HG02588 (cell line): ENCODE data around the gene FLYWCH1.

Experiments used
- ATAC-seq: cut with Tn5 transposase; IDR thresholded peaks from one replicate; pipeline ENCODE4 v1.9.1; 2021; ENCODE audit warnings: mild to moderate bottlenecking, moderate library complexity; ENCODE audit not compliant: unreplicated experiment

FLYWCH1 gene

DNA sequence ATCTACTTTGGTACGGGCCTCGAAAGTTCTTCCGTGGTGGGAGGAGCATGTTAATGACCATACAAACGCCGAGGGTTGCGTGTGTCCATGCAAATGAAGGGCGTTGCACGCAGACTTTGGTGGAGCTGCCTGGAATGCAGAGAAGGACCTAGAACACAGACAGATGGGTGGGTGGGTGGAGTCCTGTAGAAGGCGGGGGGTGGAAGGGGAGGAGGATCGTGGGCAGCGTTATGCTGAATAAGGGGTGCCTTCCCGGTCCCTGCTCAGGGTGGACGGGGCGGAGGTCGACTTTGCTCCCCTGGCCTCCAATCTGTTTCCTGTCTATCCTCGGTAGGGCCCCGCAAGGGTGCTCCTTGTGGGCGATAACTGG is 56.6 kb downstream of the FLYWCH1 start:
- no peak for ATAC-seq

DNA sequence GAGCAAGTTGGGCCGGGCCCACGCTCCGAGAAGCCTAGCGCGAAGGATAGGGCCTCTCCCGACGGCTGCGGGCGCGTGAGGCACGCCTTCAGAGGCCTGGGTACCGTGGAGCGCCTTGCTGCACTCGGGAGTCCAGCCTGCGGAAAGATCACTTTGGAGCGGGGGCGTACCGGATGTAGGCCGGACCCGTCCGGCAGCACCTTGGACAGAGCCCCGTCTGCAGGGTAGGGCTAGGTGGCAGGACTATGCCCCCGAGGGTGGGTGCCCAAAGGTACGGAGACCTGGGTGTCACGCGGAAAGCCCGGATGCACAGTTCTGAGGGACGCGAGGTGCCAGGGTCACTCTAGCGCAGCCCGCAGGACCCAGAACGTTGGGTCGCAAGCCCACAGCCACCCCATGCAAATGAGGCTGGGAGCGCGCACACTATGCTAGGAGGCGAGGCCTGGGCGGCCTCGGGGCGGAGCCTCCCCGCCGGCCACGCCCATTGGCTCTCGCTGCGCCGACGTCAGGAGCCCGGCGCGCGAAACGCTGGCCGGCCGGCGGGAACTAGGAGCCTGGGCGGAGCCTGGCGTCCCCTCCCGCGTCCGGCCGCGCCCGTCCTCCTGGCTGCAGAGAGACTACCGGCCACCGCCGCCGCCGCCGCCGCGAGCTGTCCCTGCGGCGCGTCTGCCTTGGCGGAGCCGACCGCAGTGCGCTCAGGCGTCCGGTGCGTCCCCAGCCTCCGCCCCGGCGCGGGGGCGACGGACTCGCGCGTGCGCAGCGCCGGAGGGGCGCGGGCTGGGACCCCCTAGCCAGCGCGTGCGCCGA is 57.2 kb downstream of the FLYWCH1 start, which contains the start of gene PAQR4:
PAQR4 (plus strand) TSS at position 611 of the 807 bp plus-strand sequence. CDS start 327 bp downstream, outside the sequence.
- ATAC-seq, result peak; percentile 66

DNA sequence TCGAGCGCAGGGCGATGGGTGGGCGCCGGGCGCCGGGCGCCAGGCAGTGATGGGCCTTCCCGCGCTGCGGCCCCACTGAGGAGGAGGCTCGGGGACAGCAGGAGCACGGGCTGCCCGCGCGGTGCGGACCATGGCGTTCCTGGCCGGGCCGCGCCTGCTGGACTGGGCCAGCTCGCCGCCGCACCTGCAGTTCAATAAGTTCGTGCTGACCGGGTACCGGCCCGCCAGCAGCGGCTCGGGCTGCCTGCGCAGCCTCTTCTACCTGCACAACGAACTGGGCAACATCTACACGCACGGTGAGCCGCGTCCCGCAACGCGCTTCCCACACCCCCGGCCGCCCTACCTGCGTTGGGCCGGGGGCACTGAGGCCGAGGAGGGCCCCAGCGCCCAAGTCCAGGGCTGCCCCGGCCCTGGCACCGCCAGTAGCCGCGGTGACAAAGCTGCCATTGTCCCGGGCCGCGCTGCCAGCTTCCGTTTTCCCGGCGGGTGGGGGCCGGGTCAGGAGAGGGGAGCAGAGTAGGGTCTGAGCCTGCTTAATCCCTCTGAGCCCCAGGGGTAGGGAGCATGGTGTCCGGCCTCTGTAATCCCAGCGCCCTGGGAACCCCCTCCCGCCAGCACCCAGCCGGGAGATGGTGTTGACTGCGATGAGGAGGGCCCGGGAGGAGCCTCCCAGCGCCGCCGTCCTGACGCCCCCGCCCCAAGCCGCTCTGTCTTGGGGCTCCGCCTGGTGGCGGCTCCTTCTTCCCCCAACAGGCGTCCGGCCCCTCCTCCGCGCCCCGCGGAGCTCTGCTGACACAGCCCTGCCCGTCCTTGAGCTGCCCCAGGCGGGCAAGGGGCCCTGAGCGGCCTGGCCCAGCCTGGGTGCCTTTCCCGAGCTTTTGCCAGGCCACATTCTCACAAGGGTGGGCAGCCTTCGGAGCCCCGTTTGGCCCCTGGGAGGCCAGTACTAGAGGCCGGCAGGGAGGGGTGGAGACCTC is 58.1 kb downstream of the FLYWCH1 start:
- ATAC-seq, result no peak

DNA sequence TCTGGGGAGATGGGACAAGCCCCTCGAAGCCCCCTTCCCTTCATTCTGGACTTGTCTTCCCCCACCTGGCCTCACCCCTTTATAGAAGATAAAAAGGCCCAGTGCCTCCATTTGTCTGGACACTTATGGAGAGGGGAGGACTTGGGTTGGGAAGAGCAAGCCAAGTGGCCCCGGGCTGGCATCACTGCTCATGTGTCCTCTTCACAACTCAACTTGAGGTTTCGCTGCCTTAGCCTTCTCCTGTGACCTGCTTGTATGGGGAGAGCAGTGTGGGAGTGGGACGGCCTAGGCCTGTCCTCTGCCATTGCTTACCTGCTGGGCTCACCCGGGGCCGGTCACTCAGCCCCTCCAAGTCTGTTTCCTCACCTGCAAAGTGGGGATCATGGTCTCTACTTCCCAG is 58.8 kb downstream of the FLYWCH1 start:
- ATAC-seq, result no peak

DNA sequence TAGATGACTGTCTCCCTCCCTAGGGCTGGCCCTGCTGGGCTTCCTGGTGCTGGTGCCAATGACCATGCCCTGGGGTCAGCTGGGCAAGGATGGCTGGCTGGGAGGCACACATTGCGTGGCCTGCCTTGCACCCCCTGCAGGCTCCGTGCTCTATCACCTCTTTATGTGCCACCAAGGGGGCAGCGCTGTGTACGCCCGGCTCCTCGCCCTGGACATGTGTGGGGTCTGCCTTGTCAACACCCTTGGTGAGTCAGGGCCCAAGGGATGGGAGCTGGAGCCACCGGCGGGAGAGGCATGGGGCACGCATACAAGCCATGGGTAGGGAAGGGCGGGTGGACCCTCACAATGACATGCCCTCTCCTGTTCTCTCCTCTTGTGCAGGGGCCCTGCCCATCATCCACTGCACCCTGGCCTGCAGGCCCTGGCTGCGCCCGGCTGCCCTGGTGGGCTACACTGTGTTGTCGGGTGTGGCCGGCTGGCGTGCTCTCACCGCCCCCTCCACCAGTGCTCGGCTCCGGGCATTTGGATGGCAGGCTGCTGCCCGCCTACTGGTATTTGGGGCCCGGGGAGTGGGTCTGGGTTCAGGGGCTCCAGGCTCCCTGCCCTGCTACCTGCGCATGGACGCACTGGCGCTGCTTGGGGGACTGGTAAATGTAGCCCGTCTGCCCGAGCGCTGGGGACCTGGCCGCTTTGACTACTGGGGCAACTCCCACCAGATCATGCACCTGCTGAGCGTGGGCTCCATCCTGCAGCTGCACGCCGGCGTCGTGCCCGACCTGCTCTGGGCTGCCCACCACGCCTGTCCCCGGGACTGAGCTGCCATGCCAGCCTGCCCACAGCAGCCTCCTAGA is 59.6 kb downstream of the FLYWCH1 start:
- no peak for ATAC-seq

DNA sequence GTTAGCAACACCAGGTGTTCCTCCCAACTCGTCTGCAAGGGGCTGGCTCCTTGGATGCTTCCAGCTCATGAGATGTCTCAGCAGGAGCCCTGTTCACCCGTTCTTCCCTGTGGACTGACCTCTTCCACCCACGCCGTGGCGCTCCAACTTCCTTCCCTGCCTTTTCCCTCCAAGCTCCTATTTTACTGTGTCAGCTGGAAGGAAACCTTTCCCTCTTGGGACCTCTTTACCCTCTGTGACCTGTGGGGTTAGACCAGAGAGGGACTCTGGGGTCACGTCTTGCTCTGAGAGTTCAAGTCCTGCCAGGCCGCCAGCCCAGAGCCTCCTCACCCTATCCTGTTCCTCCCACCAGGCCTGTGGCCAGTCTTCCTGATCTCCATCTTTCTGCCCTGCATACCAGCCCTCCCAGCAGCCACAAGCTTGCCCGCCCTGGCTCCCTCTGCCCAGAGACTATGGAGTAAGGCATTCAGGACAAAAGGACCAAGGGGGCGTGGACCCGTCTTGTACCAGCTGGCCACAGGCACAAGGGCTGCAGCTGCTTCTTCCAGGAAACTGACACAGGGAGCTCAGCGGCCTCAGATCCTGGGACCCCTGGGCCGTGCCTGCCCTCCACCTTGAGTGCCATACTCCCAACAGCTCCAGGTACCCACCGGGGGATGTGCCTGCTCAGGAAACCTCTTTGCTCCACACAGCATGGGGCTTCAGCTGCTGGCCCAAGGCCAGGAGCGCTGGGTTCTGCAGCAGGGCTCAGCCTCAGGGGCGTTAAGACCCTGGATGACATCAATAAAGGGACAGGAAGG is 60.5 kb downstream of the FLYWCH1 start:
- ATAC-seq, result no peak

DNA sequence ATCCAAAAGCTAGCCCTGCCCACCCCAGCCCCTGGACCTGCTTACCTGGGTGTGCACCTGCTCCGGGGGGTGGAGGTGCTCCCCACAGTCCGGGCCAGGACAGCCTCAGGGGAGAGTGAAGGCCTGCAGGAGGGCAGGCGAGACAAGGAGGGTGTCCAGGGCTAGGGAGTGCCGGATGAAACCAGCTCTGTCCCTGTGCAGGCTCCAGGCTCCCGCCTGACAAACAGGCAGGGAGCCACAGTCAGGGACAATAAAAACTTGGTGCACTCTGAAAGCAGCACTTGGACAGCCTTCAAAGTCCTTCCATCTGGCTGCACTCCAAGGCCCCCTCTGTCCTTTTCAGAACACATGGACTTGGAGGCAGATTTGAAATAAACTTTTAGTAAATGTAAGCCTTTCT is 61.4 kb downstream of the FLYWCH1 start:
- no peak for ATAC-seq

DNA sequence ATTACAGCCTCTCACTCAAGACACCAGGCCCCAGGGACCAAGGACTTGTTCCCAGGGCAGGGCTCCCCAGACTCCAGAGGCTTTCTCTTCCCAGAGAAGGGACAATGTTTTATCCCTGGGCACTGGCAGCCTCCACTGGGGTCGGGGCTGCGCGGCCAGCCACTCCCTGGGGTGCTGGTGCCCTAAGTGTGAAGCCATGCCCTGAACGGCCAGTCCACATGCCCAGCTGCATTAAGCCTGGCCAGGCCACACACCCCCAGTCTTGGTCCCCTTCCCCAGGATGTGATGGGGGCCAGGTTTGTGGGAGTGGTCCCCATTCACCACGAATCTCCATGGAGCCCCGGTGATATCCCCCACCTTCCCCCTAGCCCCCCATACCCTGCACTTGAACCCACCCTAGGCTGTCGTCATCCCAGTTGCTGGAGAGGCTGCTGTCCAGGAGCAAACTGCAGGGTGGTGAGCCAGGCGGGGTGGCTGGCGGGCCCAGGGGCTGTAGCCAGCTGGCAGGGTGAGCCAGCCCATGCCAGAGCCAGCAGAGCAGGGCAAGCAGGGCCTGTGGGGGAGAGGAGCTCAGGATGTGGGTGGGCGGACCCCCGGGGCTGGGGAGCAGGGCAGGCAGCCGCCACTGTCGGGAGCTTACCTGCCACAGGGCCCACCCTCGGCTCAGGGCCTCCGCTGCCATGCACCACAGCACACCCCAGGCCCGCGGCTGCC is 62.0 kb downstream of the FLYWCH1 start:
- ATAC-seq, result no peak

DNA sequence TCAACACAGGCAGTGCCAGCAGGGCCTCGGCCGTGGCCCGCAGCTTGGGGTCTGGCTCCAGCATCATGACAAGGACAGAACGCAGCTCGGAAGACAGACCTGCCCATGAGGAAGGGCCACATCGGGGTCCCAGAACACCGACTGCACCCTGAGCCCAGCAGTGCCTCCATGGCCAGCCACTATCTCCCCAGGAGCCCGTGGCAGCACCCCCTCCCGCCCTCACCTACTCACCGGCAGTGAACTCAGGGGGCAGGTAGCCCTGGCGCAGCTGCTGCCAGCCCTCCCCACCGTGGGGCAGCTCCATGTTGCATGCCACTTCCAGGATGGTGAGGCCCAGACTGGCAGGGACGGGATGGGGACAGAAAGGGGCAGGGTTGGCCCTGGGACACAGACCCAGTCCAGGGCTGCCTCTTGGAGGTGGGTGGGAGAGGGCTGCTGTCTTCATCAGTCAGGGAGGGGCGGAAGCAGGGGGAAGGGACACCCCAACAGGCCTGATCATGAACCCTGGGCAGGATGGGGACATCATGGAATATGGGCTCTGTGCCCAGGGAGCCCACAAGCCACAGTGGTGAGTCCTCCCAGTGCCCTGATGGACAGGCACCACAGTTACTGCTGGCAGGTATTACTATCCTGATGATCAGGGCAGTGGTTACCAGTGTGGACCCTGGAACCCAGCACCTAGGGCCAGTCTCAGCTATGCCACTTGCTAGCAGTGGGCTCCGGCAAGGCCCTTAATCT is 62.8 kb downstream of the FLYWCH1 start:
- no peak for ATAC-seq

DNA sequence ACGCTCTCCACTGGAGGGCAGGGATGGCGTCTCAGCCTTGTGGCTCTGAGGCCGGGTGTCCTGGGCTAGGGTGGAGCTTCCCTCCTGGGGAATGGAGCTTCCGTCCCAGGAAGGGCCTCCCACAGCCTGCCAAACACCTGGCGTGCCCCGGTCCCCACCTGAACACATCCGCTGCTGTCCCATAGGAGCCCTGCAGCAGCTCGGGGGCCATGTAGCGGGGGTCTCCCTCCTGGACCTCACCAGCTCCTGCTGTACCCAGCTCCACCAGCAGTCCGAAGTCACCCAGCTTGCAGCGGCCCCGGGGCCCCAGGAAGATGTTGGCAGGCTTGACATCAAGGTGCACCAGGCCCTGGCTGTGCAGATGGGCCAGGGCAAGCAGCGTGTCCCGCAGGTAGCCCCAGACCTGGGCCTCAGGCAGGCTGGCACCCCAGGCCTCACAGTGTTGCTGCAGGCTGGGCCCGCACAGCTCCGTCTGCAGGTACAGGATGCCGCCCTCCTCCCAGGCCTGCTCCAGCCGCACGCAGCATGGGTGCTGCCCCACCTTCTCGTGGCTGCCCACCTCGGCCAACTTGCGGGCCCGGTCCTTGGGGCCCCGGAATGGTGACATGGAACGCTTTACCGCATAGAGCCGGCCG is 63.5 kb downstream of the FLYWCH1 start:
- ATAC-seq, result no peak

DNA sequence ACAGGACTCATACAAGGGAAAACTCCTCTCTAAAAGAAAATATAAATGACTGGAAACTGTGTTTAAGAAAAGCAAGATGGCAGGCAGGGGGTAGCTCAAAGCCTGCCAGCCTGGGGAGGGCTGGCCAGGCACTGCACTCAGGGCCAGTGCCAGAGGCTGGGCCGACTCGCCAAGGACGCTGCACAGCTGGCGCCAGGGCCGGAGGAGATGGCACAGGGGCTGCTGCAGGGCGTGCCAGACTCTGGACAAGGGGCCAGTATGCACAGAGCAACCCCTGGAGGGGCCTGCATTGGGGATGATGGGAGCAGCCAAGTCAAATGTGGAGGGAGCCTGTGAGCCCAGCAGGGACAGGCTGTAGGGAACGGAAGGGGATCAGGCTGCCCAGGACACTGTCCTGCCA is 64.5 kb downstream of the FLYWCH1 start:
- no peak for ATAC-seq

DNA sequence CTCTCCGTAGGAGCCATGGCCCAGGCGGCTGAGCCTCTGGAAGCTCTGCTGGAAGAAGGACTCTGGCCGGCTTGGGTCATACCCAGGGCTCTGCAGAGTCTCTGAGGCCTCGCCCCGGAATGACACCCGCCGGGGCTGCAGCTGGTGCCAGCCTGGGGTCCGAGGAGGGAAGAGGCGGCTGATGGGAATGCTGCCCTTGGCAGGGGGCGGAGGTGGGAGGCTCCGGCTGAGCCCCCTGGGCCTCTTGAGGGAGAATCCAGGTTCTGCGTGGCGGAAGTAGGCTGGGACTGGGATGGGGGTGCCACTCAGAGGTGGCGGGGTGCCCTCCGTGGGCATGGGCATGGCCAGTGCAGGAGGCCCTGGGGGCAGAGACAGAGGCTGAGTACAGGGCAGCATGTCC is 64.9 kb downstream of the FLYWCH1 start:
- ATAC-seq, result no peak

DNA sequence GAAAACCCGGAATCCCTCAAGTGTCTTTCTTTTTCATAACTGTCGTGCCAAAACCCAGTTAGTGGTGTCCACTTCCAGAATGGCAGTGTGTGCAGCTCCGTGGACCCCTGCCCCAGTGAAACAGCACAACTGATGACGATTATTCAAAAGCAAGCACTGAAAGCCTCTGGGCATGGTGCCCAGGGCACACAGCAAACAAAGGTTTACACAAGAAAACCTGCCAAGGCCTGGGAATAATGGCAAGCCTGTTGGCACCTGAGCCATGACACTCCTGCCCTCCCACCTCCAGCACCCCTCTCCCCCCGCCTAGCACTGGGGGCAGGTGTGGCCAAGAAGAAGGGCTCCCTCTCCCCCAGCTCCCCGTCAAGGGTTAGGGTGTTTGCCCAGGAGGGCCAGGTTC is 65.7 kb downstream of the FLYWCH1 start:
- ATAC-seq, result no peak

DNA sequence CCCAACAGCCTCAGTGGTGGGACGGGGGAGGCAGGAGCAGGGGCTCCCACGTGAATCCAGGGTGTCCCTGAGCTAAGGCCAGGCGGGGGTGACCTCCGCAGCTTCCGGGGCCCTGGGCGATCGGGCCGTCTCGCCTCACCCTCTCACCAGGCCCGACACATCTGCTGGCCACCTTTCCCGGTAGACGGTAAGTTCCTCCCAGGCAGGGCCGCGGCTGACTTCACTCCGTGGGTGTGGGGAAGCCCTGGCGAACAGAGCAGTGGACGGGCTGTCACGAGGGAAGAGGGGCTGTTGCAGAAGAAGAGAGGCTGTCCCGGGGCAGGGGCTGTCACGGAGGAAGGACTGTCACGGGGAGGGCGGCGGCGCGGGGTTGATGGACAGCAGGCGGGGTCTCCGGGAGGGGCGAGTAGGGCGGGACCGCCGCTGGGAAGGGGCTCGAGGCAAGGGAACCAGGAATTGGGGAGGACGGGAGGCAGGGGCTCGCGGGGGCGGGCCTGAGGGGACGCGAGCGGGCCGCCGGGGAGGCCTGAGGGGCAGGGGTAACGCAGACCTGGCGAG is 68.0 kb downstream of the FLYWCH1 start:
- ATAC-seq, result no peak

DNA sequence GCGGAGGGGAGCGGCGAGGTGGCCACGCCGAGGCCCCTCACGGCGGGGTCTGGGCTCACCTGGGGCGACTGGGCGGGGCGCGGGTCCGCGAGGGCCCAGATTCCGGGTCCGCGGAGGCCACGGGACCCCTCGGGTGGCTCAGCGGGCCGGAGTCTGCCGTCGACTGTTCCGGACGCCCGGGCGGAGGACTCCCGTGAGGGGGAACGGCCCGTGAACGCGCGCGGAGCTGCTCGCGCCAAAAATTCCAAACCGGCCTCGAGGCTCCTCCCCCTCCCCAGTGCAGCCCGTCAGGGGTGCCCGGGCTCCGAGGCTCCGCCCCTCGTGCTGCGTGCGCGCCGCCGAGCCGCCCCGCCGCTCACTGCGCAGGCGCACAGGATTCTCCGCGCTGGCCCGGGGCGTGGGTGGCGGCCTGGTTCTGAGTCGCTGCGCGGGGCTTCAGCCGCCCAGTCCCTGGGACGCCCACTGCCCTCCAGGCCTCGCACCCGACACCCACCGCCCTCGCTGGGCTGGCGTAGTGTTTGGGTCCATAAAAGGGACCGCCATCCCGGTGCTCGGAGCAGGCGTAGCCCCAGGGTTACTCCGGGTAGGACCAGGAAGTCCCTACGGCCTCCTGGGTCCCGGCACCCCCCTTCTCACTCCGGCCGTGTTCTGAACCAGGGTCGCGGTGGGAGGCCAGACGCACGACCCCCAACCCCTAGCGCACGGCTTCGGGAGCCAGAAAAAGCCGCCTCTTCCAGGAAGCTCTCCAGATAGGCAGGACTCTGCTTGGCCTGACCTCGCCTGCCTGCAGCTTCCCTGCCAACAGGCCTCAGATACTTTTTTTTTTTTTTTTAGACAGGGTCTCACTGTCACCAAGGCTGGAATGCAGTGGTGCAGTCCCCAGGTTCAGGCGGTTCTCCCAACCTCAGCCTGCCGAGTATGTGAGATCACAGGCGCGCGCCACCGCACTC is 68.8 kb downstream of the FLYWCH1 start, which contains the start of gene PKMYT1:
PKMYT1 (minus strand) TSS at position 220 of the 950 bp plus-strand sequence. CDS start 789 bp downstream, outside the sequence.
- ATAC-seq, result peak; percentile 67

DNA sequence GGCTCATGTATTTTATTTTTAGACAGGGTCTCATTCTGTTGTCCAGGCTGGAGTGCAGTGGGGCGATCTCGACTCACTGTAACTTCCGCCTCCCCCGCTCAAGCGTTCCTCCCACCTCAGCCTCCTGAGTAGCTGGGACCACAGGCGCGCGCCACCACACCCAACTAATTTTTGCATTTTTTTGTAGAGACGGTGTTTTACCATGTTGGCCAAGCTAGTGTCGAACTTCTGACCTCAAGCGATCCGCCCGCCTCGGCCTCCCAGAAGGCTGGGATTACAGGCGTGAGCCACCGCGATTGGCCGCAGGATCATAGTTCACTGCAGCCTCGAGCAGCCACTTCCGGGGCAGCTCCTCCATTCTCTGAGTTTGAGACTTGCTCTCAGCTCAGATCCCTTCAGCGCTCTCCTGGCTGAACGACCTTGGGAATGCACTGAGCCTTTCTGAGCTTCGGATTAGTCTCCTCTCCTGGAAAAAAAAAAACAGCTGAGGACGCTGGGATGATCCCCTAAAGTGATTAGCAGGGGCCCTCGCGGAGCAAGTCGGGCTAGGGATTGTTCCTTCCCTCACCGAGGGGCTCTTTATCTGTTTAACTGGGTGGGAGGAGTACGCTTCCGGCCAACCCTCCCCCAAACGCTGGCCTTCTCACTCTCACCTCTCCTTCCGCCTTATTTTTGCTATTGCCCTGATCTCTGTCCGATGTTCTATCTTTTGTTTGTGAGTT is 69.6 kb downstream of the FLYWCH1 start:
- no peak for ATAC-seq
